ENCODE data around the gene DNAI1. TPM values are rescaled to one million over a fixed set of nuclear protein-coding genes. Genes with fewer than 3 reads are reported as not detected.

DNAI1 gene
- total RNA-seq, 1 experiment from 2014 or later: not detected

DNA sequence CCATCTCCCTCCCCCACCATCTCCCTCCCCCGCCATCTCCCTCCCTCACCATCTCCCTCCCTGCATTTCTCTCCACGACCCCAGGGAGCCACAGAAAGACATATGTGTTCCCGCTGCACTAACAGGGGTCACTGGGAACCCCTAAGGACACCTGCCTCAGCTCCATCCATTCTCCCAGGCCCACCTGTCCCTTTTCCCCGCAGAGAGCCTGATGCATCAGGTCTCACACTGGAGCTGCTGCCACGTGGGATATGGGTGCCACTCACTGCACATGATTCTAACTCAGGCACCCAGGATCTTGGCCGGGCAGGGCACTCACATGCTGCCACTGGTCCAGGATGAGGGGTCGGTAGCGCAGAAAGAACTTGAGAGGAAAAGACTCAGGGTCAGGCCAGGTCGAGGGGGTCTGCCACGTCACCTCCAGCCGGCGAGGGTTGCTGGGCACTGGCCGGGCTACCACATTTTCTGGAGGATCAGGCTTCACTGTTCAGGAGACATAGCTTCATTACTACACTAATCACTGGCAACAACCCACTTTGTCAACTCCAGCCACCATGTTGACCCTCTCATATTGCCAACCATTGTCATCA lies 97.4 kb downstream of the DNAI1 start:
- H3K4me3 ChIP-seq: no peak overlapping the region
- no peaks in the 10 kb centered on the region for H3K27me3 ChIP-seq
- DNase-seq: no peak
- no peaks in the 10 kb centered on the region for H3K9me3 ChIP-seq
- H3K36me3 ChIP-seq: no peaks in the 10 kb centered on the region

DNA sequence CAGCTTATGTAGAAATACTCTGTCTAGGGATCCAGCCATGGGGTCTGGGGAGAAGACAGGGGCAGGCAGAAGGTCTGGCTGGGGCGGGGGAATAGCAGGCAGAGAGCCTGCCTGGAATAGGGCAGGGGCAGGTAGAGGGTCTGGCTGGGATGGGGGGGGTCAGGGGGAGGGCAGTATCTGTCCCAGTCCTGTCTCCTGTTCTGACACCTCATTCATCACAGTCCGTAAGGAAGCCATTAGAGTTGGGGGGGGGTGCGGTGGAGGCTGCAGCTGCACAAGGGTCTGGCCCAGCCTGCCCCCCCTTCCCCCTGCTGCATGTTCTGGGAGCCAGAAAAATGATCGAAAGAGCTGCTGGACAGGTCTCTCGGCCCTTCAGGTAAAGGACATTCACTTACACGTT lies 98.3 kb downstream of the DNAI1 start:
- Histone ChIP-seq H3K36me3 (no peaks in the 10 kb centered on the region), H3K9me3 (no peaks in the 10 kb centered on the region), H3K4me3 (no peak overlapping the region), H3K27me3 (no peaks in the 10 kb centered on the region)
- no peak for DNase-seq

DNA sequence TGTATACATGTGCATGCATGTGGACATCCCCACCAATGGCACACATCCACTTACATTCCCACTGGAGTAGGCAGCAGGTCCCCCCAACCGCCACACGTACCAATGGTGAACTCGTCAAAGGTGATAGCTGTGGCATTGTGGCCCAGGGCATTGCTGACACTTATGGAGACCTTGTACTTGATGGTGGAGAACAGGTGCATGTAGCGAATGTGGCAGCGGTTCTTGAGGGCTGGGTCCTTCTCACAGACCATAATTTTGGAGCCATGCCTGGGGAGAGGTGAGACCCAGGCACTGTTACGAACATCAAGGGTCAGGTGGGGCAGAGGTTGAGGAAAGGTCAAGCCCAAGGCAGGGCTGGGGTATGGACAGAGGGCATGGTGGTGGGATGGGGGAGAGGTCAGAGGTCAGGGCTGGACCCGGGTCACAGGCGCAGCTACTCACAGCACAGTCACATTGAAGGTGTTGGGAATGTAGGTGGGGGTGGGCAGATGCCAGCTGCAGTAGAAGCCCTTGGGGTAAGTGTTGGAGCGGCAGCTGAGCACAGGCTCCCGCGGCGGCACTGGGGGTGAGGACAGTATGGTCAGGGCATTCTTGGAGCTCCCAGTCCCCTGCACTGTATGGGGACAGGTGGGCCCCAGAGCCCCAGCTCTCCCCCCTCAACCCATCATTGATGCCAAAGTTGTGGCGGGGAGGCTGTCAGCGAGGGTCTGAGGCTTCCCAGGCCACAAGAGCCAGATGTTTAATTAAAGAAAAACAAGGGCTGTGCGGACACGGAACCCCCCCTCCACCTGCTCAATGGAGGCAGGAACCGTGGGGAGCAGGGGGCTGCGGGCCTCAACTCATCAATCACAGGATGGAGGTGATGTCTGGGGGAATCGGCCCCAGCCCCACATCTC lies 99.1 kb downstream of the DNAI1 start:
- DNase-seq: no peak
- Histone ChIP-seq H3K27me3 (no peaks in the 10 kb centered on the region), H3K4me3 (no peak overlapping the region), H3K36me3 (no peaks in the 10 kb centered on the region), H3K9me3 (no peaks in the 10 kb centered on the region)

DNA sequence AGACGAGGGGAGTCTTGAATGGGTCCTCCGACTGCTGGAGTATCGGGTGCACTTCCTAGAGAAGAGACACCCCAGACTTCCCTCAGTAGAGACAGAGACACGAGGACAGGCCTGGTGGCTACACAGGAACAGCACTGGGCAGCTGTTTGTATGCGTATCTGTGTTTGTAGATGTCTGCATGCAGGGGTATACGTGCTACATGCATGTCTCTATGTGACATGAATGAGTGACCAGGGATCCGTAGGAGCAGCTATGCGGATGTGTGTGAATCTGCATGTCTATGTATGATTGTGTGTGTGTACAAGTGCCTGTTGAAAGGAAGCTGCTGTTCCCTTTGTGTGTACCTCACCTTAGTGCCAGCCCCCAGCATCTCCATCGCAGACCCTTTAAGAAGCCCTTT lies 99.8 kb downstream of the DNAI1 start:
- no peak for DNase-seq
- H3K27me3 ChIP-seq: no peaks in the 10 kb centered on the region
- no peak overlapping the region for H3K4me3 ChIP-seq

DNA sequence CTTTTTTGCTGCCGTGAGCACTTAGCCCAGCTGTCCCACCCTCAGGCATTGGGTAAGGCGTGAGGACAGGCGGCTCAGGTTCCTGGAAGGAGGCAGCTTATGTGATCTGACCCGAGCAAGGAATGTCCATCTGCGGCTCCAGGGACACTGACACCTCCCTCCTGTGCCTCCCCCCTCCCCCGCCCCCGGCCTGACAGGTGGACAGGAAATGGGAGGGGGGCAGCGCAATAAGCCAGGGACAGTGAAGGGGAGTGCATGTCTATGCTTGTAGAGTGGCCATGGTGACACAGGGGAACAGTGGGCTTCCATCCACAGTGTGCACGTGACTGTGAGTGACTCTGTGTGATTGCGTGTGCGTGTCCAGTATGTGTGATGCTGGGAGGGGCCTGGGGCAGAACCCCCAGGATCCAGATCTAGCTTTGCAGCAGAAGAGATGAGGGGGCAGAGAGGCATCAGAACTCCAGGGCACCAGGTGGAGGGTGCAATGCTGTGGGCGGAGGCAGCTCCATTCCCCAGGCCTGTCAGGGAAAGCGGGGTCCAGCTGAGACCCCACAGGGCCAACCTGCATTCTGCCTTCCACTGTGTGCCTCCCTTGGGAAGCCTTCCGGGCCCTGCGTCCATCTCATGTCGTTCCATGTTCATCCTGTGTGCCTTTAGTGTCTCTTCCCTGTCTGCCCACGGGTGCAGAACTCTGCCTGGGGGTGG lies 100.5 kb downstream of the DNAI1 start:
- Histone ChIP-seq H3K36me3 (no peaks in the 10 kb centered on the region), H3K4me3 (no peak overlapping the region), H3K27me3 (no peaks in the 10 kb centered on the region), H3K9me3 (no peaks in the 10 kb centered on the region)
- no peak for DNase-seq

More for the DNA sequence above, 99.8 kb downstream of the DNAI1 start:
- Histone ChIP-seq H3K9me3 (no peaks in the 10 kb centered on the region), H3K36me3 (no peaks in the 10 kb centered on the region)

DNA sequence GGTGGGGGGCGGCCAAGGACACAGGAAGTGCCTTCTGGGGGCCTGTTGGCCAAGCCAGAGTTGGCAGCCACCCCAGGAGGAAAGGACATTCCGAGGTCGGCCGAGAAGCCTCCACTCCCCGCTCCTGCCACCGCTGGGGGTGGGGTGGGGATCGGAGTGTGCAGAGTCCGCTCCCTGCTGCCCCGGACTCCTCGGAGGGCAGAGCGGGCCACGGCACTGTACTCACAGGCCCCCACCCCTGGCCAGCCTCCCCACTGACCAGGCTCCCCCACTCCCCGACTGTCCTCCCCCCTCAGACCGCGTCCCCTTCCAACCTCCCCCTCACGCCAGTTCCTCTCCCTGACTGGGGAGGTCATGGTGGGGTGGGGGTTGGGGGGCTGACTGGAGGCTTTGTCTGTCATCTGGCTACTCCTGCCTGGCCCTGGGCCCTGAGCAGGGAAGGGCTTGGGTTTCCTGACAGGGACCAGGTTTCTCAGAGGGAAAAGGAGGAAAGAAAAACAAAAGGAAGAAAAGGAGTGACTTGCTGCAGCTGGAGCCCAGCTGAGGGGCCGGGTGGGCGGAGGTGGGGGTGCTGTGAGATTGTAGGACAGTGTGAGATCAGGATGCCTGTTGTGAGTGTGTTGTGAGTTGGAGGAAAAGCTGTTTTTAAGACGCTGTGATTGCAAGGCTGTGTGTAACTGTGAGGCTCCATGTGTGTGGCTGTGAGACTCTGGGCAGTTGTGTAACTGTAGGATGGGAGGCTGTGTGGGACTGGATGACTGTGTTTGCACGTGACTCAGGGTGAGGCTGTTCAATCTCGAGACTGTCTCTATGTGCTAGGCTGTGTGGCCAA lies 101.2 kb downstream of the DNAI1 start:
- Histone ChIP-seq H3K27me3 (no peaks in the 10 kb centered on the region), H3K9me3 (no peaks in the 10 kb centered on the region), H3K36me3 (no peaks in the 10 kb centered on the region), H3K4me3 (no peak overlapping the region)
- DNase-seq: no peak

DNA sequence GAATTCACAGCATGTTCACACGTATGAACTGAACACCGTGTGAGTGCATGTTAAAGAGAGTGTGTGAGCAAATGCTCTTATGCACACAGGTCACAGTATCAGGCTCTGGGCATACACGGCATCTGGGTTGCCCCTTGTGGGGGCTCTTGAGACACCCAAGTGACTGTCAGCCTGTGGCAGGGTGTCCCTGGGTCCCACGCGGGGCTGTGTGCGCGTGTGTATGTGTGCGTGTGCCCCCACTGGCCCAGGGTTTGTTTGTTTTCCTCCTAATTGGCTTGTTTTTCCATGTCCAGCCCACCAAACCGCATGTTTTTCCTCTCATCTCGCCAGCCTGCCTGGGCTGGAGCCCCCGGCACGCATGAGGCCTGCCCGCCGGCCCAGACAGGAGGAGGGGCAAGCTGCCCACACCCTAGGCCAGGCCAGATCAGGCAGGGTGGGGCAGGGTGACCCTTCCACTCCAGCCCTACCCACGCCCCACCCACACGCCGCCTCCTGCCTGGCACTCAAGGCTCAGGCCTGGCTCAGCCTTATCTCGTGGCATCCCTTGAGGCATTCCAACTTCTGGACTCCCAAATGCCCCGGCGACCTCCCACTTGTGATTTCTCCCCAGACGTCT lies 102.1 kb downstream of the DNAI1 start:
- no peaks in the 10 kb centered on the region for H3K27me3 ChIP-seq
- H3K4me3 ChIP-seq: no peak overlapping the region
- no peaks in the 10 kb centered on the region for H3K36me3 ChIP-seq
- no peaks in the 10 kb centered on the region for H3K9me3 ChIP-seq
- DNase-seq: no peak

DNA sequence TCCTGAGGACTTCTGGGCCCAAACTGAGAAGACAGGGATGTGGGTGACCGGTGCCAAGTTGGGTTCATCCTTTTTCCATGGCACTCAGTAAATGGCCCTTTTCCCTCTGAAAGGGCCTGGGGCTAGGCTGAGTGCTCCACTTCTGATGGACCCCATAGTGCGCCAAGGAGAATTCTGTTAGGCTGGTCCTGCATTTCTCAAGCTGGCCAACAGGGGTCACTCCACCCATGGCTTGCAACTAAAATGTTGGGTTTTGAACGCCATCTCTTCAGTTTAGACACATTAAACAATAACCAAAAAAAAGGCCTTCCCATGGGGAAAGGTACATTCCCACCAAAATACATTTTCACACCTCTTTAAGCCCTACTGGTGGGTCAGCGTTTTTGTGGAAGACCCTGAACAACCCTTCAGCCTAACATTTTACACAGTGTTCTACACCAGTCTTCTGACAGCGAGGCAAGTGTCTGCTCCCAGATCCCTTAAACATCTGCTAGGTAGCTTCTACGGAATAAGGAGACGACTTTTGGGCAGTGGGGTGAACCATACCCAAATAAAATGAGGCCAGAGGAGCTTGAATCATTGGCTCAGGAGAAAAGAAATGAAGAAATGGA lies 103.6 kb downstream of the DNAI1 start:
- DNase-seq: no peak
- Histone ChIP-seq H3K36me3 (no peaks in the 10 kb centered on the region), H3K27me3 (no peaks in the 10 kb centered on the region), H3K9me3 (no peaks in the 10 kb centered on the region), H3K4me3 (no peak overlapping the region)

DNA sequence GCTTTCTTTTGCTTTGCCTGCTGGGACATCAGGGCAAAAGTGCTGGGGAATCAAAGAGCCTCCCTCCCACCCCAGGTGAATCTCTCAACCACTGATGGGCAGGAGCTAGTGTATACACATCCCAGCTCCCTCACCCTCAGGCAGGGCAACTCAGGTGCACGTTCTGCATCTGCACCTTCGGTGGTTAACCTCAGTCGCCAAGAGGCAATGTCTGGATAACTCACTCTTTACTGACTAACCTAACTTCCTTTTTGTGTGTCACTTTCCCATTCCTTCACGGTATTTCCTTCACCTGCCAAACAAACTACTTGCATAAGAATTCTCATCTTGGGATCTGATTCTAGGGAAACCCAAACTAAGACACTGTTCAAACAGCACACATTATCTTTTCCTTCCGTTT lies 104.7 kb downstream of the DNAI1 start:
- Histone ChIP-seq H3K4me3 (no peak overlapping the region), H3K27me3 (no peaks in the 10 kb centered on the region), H3K36me3 (no peaks in the 10 kb centered on the region), H3K9me3 (no peaks in the 10 kb centered on the region)
- DNase-seq: no peak

DNA sequence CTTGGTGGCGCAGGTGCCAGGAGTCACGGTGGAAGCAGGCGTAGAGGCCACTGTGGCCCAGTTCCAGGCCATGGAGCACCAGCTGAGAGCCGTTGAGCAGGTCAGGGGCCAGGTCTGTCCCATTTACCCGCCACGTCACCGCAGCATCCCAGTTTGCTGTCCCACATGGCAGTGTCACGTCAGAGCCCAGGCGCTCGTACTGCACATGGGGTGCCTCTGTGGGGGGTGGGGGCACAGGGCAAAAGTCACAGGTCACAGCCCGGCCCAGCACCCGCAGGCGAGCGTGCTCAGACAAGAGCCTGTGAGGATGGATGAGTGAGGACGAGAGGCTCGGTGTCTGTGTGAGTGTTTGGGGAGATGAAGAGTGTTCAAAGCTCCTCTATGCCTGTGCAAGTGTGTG lies 106.0 kb downstream of the DNAI1 start:
- no peak for DNase-seq
- Histone ChIP-seq H3K27me3 (no peaks in the 10 kb centered on the region), H3K9me3 (no peaks in the 10 kb centered on the region), H3K36me3 (no peaks in the 10 kb centered on the region), H3K4me3 (no peak overlapping the region)

DNA sequence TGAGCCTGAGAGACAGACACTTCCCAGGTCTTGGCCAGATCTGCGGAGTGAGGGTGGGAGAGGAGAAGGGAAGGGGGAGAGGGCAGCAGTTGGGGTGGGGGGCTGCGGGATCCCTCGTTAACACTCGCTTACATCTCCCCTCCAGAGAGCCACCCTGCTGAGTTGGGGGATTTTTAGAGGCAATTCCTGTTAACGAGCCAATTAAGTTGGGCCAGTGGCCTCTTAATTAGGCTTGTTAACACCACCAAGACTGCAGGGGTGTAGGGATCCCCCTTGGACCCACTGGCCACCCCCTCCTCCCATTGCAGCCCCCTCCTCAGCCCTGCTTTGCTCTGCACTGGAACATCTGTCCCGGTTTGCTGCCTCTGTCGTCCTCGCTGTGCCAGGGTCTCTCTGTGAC lies 107.3 kb downstream of the DNAI1 start:
- DNase-seq: no peak
- Histone ChIP-seq H3K27me3 (no peaks in the 10 kb centered on the region), H3K36me3 (no peaks in the 10 kb centered on the region), H3K9me3 (no peaks in the 10 kb centered on the region), H3K4me3 (no peak overlapping the region)

DNA sequence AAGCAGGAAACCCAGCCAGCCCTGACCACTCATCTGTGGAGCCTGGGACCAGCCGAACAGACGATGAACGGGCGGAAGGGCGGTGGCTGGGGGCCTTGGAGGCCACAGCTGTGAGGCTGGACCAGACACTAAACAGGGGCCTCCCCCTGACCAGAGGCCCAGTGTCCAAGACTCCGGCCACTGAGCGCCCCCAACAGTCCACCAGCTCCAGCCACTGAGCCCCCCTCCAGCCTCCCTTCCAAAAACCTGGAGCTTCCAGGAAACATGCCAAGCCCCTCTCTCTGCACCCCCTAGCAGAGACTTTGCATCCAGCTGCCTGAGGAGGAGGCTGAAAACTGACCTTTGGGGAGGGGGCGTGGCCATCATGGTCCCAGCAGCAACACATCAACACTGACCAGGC lies 107.7 kb downstream of the DNAI1 start:
- DNase-seq: no peak
- no peaks in the 10 kb centered on the region for H3K9me3 ChIP-seq
- no peaks in the 10 kb centered on the region for H3K36me3 ChIP-seq
- no peak overlapping the region for H3K4me3 ChIP-seq
- H3K27me3 ChIP-seq: no peaks in the 10 kb centered on the region

DNA sequence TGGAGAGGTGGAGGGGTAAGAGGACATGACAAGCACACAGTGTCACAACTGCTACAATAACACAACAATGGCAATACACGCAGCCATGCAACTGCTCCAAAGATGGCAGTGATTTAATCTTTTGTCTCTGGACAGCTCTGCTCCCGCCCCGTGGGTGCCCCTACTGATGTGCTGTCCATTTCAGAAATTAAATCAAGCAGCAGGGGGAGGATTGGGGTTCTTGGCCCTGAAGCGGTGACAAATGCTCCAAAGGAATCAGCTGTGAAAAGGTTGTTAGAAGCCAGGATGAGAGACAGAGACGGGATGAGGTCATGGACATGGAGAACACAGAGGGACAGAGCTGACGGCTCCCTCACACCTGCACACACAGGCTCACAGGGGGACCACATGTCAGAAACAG lies 108.4 kb downstream of the DNAI1 start:
- DNase-seq: no peak
- Histone ChIP-seq H3K27me3 (no peaks in the 10 kb centered on the region), H3K4me3 (no peak overlapping the region), H3K36me3 (no peaks in the 10 kb centered on the region), H3K9me3 (no peaks in the 10 kb centered on the region)

DNA sequence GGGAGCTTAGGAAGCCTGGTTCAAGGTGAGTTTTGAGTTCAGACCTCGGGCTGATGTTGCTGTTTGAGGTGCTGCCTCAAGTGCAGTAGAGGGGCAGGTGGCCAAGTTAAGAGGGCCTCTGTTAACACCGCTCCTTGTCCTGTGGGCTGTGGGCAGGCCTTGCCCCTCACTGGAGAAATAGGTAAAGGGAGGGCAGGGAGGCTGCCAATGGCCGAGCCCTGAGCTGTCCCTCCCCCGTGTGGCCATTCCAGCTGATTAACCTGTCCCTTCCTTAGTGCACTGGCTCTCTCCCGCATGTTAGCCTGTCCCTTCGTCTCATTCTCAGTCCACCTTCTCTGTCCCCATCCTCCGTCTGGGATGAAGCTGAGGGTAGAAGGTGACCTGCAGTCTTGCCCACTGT lies 109.5 kb downstream of the DNAI1 start:
- DNase-seq: no peak
- Histone ChIP-seq H3K36me3 (no peaks in the 10 kb centered on the region), H3K4me3 (no peak overlapping the region), H3K27me3 (no peaks in the 10 kb centered on the region), H3K9me3 (no peaks in the 10 kb centered on the region)

DNA sequence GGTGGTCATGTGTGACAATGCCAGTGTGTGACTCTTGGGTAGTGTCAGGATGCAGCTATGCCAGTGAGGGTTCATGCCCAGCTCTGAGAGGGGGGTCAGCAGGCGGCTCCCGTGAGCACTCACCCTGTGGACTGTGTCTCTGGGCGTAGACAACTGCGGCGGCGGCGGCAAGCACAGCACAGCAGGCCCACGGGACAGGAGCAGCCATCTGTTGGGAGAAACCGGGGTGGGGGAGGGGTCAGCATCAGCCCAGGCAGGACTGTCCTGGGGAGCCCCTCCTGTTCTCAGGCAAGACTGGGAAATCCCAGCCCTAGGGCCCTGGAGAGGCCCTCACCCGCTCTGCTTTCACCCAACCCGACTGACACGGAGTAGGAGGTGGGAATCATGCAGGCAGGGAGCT lies 110.2 kb downstream of the DNAI1 start:
- H3K9me3 ChIP-seq: no peaks in the 10 kb centered on the region
- DNase-seq: no peak
- no peaks in the 10 kb centered on the region for H3K36me3 ChIP-seq
- no peak overlapping the region for H3K4me3 ChIP-seq
- no peaks in the 10 kb centered on the region for H3K27me3 ChIP-seq

DNA sequence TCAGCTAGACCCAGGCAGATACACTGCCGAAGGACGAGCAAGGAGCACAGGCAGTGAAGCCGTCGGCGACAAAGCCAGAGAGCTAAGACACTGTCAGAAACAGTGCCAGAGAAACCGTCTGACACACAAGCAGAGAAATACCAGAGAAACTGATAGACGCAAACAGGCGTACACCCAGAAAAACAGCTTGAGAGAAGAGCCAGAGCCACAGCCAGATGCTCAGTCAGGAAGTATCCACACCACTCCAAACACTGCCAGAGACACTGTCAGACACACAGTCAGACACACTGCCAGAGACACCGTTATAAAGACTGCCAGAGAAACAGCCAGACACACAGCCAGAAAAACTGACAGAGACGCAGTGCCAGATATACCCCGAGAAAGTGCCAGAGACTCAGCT lies 111.8 kb downstream of the DNAI1 start:
- no peaks in the 10 kb centered on the region for H3K36me3 ChIP-seq
- H3K9me3 ChIP-seq: no peaks in the 10 kb centered on the region
- H3K27me3 ChIP-seq: no peaks in the 10 kb centered on the region
- no peak for DNase-seq
- no peak overlapping the region for H3K4me3 ChIP-seq
